Stimulated activated CD4-positive, alpha-beta T cell treated with anti-CD3 and anti-CD28 coated beads, Interleukin-1b, Interleukin-23, amount 100 ng/mL, for 1 hour (primary cell): ENCODE results near the gene RAB1A.

Experiments
- DNase-seq, 2 donors: peaks; one replicate each; pipeline ENCODE4 v3.0.0-alpha.2; 2020; ENCODE audit warnings: low read depth in 2 of 2

Gene RAB1A

GRCh38 chr2:65093211-65093610 lies 36.7 kb downstream of the RAB1A start:
- DNase-seq, result no peak

DNA sequence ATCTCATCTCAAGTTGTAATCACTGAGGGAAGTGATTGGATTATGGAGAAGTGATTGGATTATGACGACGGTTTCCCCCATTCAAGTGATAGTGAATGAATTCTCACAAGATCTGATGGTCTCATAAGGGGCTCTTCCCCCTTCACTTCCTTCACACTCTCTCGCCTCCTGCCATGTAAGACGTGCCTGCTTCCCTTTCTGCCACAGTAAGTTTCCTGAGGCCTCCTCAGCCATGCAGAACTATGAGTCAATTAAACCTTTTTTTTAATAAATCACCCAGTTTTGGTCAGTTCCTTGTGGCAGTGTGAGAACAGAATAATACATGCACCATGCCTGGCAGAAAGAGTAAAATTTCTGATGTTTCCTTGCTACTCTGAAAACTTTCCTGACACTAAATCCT lies 37.1 kb downstream of the RAB1A start:
- no peak for DNase-seq

GRCh38 chr2:65085148-65085547 lies 44.8 kb downstream of the RAB1A start:
- DNase-seq, result no peak

DNA sequence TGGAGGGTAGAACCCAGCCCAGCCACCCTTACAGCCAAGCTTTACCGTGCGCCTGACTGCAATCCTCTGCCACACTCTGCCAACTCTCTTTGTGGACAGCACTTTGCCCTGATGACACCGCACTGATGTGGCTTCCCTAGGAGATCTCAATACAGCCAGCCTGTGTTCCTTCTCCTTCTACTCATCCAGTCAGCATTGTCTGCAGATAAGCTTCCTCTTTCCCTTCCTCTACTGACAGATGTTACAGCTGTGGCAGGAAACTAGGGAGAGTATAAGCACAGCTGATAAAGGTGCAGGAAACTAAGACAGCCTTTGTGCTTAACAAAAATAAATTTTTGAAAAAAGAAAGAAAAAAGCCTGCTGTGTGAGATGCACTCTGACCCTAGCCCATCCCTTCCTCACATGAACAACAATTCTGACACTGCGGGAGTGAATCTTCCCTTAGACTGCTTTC lies 48.6 kb downstream of the RAB1A start:
- DNase-seq, result no peak

DNA sequence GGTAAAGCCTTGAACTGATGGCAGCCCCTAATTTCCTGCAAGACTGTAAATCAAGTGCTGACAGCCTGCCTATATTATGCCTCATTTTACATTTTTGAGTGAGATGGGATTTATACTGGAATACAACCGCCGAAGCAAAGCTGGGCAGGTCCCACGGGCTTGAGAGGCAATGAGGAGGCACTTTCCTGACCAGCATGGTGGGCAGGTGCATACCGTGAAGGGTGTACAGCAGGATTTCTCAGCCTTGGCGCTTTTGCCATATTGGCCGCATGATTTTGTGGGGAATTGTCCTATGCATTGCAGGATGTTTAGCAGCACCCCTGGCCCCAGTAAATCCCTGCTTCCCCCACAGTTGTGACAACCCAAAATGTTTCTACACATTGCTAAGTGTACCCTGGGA lies 50.9 kb downstream of the RAB1A start:
- DNase-seq, result no peak

DNA sequence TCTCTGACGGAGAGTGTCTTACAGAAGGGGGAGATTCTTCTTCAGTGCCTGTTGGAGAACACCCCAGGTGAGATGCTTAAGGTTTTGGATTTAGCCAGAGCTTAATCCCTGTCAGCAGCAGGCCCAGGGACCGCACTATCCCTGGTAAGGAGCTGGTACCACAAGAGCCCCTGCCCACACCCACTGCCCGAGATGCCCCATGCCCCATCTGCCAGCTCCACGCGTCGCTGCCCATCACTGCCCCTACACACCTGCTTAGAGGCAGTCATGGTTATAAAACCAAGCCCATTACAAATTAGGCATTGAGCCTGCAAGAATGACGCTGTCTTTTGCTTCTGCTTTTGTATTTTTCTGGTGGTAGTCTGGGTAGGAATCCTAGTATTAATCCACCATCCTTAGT lies 52.0 kb downstream of the RAB1A start:
- DNase-seq, result no peak

GRCh38 chr2:65076345-65076710 lies 53.6 kb downstream of the RAB1A start:
- DNase-seq, result no peak

GRCh38 chr2:65075605-65076344 lies 54.1 kb downstream of the RAB1A start:
- no peak for DNase-seq

DNA sequence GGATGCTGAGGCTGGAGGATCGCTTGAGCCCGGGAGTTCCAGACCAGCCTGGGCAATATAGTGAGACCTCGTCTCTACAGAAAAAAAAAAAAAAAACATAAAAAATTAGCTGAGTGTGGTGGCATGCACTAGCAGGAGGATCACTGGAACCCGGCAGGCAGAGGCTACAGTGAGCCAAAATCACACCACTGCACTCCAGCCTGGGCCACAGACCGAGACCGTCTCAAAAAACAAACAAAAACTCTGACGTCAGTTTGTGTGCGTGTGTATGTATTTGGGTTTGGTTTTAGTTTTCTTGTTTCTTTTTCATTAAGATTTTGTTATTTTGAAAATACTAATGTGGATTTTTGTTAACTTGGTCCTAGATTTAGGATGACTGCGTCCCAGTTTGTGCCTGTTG lies 54.7 kb downstream of the RAB1A start:
- no peak for DNase-seq

GRCh38 chr2:65073879-65074565 lies 55.9 kb downstream of the RAB1A start:
- no peak for DNase-seq

DNA sequence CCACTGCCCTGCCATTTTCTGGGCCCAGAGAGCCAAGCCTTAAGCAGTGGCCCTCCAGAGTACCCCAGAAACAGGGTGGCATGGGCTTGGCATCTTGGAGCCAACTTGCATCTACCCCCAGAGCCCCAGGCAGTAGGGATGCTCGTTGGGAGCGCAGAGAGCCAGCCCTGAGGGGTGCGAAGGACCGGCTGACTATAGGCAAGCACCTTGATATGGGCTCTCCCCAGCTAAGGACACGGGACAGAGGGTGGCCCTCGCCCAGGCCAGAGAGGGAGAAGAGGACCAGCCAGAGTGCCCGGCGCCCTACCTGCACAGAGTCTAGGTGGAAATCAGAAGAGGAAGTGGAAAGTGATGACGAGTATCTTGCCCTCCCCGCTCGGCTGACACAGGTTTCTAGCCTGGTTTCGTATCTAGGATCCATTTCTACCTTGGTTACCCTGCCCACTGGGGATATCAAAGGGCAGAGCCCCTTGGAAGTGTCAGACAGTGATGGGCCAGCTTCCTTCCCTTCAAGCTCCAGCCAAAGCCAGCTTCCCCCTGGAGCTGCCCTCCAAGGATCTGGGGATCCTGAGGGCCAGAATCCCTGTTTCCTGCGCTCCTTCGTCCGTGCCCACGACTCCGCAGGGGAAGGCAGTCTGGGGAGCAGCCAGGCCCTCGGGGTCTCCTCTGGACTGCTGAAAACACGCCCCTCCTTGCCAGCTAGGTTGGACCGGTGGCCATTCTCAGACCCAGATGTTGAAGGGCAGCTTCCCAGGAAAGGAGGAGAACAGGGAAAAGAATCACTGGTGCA lies 57.5 kb downstream of the RAB1A start:
- no peak for DNase-seq

GRCh38 chr2:65071499-65072180 lies 58.3 kb downstream of the RAB1A start:
- DNase-seq, result no peak

DNA sequence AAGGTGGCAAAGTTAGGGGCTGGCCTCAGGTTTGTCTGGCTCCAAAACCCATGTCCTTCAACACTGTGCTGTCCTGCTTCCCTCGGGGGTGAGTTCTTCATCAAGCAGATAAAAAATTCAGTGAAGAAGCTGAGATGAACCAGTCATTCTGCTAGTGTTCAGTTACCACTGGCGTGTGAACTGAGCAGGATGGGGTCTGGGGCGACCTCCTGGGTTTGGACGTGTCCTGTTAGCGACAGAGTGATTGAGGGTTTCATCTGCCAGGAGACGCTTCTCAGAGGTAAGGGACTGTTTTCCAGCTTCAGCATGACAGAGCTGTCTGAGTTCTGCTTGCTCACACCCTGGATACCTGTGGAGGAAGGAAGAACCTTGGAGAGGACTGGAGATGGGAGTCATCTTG lies 59.0 kb downstream of the RAB1A start:
- no peak for DNase-seq

- no peak for DNase-seq
These were observed 59.6 kb downstream of the RAB1A start for GRCh38 chr2:65070172-65070830.

- DNase-seq, result no peak
These were observed 60.5 kb downstream of the RAB1A start for GRCh38 chr2:65069439-65069824.

DNA sequence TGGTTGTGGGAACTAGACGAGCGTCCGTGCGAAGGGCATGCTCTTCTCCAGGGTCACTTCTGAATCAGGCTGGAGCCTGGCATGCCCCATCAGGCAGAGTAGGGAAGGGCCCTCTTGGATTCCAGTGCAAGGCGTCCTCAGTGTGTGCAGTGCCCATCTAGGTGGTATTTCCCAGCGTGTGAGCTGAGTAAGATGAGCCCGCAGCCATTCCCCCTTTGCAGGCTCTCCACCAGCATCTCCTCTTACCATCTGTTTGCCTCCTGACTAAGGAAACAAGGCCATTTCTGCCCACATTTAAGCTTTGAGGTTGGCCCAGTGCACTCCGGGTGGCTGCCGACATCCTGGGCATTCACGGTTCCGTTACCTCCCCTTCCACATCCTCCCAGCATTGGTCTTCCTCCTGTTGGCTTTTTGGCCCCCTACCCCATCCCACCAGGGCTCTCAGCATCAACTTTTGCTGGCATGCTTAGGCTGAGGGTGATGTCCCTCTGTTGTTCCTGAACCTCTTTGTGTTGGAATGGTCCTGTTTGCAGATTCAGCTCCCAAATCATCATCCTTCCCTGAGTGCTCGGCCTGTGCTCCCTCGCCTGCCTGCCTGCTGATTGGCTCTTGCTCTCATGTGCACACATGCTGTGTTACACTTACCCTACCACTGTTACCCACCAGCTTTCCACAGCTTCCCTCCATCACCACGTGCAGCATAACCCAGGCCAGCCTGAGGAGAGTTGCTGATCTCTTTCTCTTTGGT lies 61.9 kb downstream of the RAB1A start:
- no peak for DNase-seq

DNA sequence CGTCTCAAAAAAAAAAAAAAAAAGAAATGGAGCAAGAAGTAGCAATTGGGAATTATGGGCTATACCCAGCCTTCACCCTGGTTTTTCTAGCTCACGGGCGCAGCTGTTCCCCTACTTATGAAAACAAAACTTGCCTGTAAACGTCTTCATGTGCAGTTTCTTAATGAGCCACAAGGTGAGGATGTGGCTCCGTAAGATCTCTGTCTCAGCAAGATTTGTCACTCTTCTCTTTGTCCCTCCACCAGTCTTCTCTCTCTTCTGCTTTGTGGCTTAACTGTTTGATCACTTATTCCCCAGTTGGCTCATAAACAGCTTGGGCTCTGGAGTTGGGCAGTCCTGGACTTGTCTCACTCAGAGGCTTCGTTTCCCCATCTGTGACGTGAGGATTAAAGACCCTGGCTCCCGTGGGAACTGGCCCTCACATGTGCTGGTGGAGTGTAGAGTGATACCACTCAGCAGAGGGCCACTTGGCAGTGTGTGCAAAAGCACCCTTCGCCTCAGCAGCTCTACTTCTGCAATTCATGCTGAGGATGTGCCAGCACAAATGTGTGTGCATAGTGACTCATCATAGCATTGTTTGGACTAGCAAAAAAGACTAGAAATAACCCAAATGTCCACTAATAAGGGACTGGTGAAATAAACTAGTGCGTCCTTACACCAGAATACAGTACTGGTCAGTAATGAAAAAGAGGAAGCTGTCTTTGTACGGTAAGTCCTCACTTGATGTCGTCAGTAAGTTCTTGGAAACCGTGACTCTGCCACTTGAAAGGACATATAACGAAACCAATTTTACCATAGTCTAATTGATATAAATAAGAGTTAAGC lies 65.0 kb downstream of the RAB1A start:
- DNase-seq, result no peak

GRCh38 chr2:65062843-65063825 lies 66.8 kb downstream of the RAB1A start:
- no peak for DNase-seq

GRCh38 chr2:65061910-65062339 lies 68.0 kb downstream of the RAB1A start:
- no peak for DNase-seq
